CD4-positive, alpha-beta memory T cell (primary cell): ENCODE results near the gene HOXC13. TPM values are rescaled to one million over a fixed set of nuclear protein-coding genes. Genes with fewer than 3 reads are reported as not detected.

ENCODE experiments used
- CTCF ChIA-PET: fragments of 350-600 bp; sonication (Branson Sonifier 250); formaldehyde crosslinking; loops from one replicate; lab custom pipeline; 2021; ENCODE audit warnings: inconsistent platforms; ENCODE audit not compliant: partially characterized antibody; lab: Charles Lee
- POLR2A ChIA-PET: fragments of 350-600 bp; sonication (Branson Sonifier 250); formaldehyde crosslinking; loops from one replicate; lab custom pipeline; 2021; ENCODE audit not compliant: partially characterized antibody; lab: Charles Lee
- DNase-seq, 5 donors: peaks; one replicate each; pipeline versions ENCODE4 v3.0.0 to v3.0.0-alpha.2; 2020 to 2022; ENCODE audit warnings: mixed read lengths in 1 of 5
- H3K27ac ChIP-seq: one replicate; pipeline ENCODE4 v1.7.0; 2013; ENCODE audit warnings: low read depth, low read length
- H3K27me3 ChIP-seq: 2 replicates; pipeline ENCODE4 v1.7.0; 2013; ENCODE audit warnings: mild to moderate bottlenecking, low read length, moderate library complexity; ENCODE audit not compliant: insufficient read depth
- H3K36me3 ChIP-seq: 2 replicates; pipeline ENCODE4 v1.7.0; 2013; ENCODE audit warnings: mild to moderate bottlenecking, low read length, moderate library complexity; ENCODE audit not compliant: insufficient read depth
- H3K4me1 ChIP-seq: 2 replicates; pipeline ENCODE4 v1.7.0; 2013; ENCODE audit warnings: mild to moderate bottlenecking, low read length, moderate library complexity; ENCODE audit not compliant: insufficient read depth
- H3K4me3 ChIP-seq, 2 donors: one replicate each; pipeline ENCODE4 v1.7.0; 2013; ENCODE audit warnings: low read length in 2 of 2, mild to moderate bottlenecking in 1 of 2
- H3K9me3 ChIP-seq, 2 donors: one replicate each; pipeline ENCODE4 v1.7.0; 2013; ENCODE audit warnings: low read length in 2 of 2, control low read depth in 1 of 2; ENCODE audit not compliant: control insufficient read depth in 1 of 2
- H3K27ac Mint-ChIP-seq, 7 donors: one replicate each; pipeline ENCODE4 v1.8.0; 2020 to 2021; ENCODE audit warnings: mixed read lengths in 7 of 7, mild to moderate bottlenecking in 6 of 7, inconsistent platforms in 3 of 7, moderate library complexity in 3 of 7
- H3K27me3 Mint-ChIP-seq, 2 donors: one replicate each; pipeline ENCODE4 v1.8.0; 2020 to 2021; ENCODE audit warnings: mixed read lengths in 2 of 2
- H3K36me3 Mint-ChIP-seq, 2 donors: one replicate each; pipeline ENCODE4 v1.8.0; 2020 to 2021; ENCODE audit warnings: mixed read lengths in 2 of 2, inconsistent platforms in 1 of 2, mild to moderate bottlenecking in 1 of 2
- H3K4me1 Mint-ChIP-seq, 4 donors: one replicate each; pipeline ENCODE4 v1.8.0; 2020 to 2021; ENCODE audit warnings: mixed read lengths in 4 of 4, mild to moderate bottlenecking in 1 of 4
- H3K4me3 Mint-ChIP-seq, 8 donors: one replicate each; pipeline ENCODE4 v1.8.0; 2020 to 2021; ENCODE audit warnings: mixed read lengths in 8 of 8, mild to moderate bottlenecking in 7 of 8, moderate library complexity in 6 of 8, inconsistent platforms in 3 of 8
- H3K9me3 Mint-ChIP-seq, 8 donors: one replicate each; pipeline ENCODE4 v1.8.0; 2020 to 2021; ENCODE audit warnings: mixed read lengths in 8 of 8, mild to moderate bottlenecking in 5 of 8, inconsistent platforms in 3 of 8, moderate library complexity in 1 of 8
- intact Hi-C: fragments of 100-400 bp; cut with micrococcal nuclease; formaldehyde crosslinking; loops from one replicate; pipeline ENCODE4 v1.15.1; 2023
- polyA plus RNA-seq, 2 donors: library from polyadenylated mRNA; unstranded; fragments of 300-500 nt; fragmentation: Illumina TruSeq; gene quantifications; one replicate each; pipeline ENCODE4 v1.2.3, GENCODE V29; 2021
- total RNA-seq, 2 experiments: library from RNA; stranded (reverse); gene quantifications; one replicate each; pipeline ENCODE4 v1.2.3, GENCODE V29; 2021

The HOXC13 gene
- total and polyA plus RNA-seq, 4 experiments from 2014 or later = not detected

DNA sequence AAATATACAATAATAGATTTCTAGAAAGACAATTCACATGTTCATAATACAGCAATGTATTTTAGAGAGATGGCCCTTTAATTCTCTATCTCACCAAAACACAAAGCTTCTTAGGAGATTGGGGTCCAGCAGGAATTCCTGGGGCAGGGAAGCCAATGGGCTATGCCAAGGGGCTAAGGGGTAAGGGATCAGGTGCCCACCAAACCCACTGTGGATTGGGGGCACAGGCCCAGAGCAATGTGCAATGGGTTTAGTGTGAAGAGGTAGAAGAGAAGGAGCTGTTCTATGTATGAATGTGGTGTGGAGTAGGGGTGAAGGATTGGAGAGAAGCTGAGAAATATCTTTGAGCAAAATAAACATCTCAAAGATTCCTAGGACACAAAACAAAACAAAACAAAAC, 2.6 kb downstream of the HOXC13 start:
- peaks cover 68 to 75% of the 10 kb centered on the region in 2 donors for H3K27me3 Mint-ChIP-seq
- peak overlapping the region in 1 of 8 donors; percentile 67 for H3K4me3 Mint-ChIP-seq
- H3K27ac ChIP-seq = no peak overlapping the region
- DNase-seq = no peak
- no peaks in the 10 kb centered on the region for H3K36me3 Mint-ChIP-seq
- H3K27me3 ChIP-seq = peaks cover 67% of the 10 kb centered on the region
- H3K4me1 Mint-ChIP-seq = peaks cover 2 to 16% (median 8%) of the 10 kb centered on the region in 4 donors
- peaks cover 0 to 15% (median 2%) of the 10 kb centered on the region in 8 donors for H3K9me3 Mint-ChIP-seq
- POLR2A ChIA-PET = no interaction called here
- CTCF ChIA-PET = no interaction called here
- peaks cover 4% of the 10 kb centered on the region for H3K4me1 ChIP-seq
- intact Hi-C loops = no loop called here
- no peak overlapping the region for H3K4me3 ChIP-seq
- H3K9me3 ChIP-seq = no peaks in the 10 kb centered on the region
- no peaks in the 10 kb centered on the region for H3K36me3 ChIP-seq
- H3K27ac Mint-ChIP-seq = no peak overlapping the region

DNA sequence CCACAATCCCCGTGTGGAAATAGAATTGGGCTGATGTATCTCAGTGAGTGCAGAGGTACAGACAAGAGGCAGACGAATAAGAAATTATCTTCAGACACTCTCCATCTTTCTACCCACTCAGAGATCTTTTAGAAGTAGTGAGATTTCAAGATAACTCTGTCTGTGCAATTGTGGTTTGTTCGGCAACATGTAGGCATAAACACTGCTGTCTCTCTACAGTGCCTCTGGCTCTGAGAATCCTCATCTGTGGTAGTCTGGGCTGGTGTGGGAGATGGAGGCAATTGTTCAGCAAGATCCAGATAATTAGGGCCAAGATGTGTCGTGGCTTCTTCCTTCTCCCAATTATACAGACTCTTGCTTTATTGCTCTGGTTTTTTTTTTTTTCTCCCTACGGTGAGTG, 3.1 kb downstream of the HOXC13 start:
- Histone ChIP-seq H3K4me1 (peaks cover 4% of the 10 kb centered on the region), H3K4me3 (no peak overlapping the region), H3K27ac (no peak overlapping the region), H3K27me3 (peaks cover 73% of the 10 kb centered on the region), H3K9me3 (no peaks in the 10 kb centered on the region), H3K36me3 (no peaks in the 10 kb centered on the region)
- no peak overlapping the region for H3K27ac Mint-ChIP-seq
- peaks cover 0 to 15% (median 2%) of the 10 kb centered on the region in 8 donors for H3K9me3 Mint-ChIP-seq
- intact Hi-C loops = no loop called here
- H3K4me1 Mint-ChIP-seq = peaks cover 2 to 14% (median 8%) of the 10 kb centered on the region in 4 donors
- H3K27me3 Mint-ChIP-seq = peaks cover 69 to 77% of the 10 kb centered on the region in 2 donors
- DNase-seq = no peak
- POLR2A ChIA-PET = no interaction called here
- no peak overlapping the region for H3K4me3 Mint-ChIP-seq
- CTCF ChIA-PET = no interaction called here
- H3K36me3 Mint-ChIP-seq = no peaks in the 10 kb centered on the region

DNA sequence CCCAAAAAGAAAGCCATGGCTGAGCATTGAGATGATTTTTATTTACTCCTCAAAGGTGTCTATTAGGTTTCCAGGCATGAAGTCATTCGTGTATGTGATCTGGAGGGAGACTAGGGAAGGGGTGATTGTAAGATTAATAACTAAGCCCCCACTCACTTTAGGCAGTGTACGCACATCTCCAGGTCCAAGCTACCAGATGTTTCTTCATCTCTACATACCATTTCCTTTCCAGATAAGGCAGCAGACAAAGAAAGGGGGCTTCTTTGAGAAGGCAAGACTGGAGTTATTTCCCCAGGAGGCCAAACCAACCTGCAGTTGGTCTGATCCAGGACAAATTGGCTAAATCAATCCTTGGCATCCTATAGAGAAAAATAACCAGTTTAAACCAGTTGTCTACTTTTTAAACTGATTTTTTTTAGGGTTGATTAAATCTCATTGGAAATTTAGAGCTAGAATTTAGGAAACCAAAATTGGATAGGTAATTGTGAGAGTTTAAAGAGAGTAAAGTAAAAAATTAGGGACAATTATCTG, 3.9 kb downstream of the HOXC13 start:
- H3K27ac Mint-ChIP-seq = no peak overlapping the region
- no peaks in the 10 kb centered on the region for H3K36me3 Mint-ChIP-seq
- H3K9me3 Mint-ChIP-seq = peaks cover 0 to 15% (median 2%) of the 10 kb centered on the region in 8 donors
- no peaks in the 10 kb centered on the region for H3K9me3 ChIP-seq
- intact Hi-C loops = no loop called here
- H3K4me3 ChIP-seq = no peak overlapping the region
- DNase-seq = no peak
- no peak overlapping the region for H3K27ac ChIP-seq
- H3K27me3 Mint-ChIP-seq = peaks cover 68 to 74% of the 10 kb centered on the region in 2 donors
- H3K27me3 ChIP-seq = peaks cover 70% of the 10 kb centered on the region
- ChIA-PET CTCF (no interaction called here), POLR2A (no interaction called here)
- H3K4me1 Mint-ChIP-seq = peaks cover 2 to 14% (median 4%) of the 10 kb centered on the region in 4 donors
- H3K36me3 ChIP-seq = no peaks in the 10 kb centered on the region
- no peak overlapping the region for H3K4me3 Mint-ChIP-seq
- H3K4me1 ChIP-seq = peaks cover 4% of the 10 kb centered on the region

DNA sequence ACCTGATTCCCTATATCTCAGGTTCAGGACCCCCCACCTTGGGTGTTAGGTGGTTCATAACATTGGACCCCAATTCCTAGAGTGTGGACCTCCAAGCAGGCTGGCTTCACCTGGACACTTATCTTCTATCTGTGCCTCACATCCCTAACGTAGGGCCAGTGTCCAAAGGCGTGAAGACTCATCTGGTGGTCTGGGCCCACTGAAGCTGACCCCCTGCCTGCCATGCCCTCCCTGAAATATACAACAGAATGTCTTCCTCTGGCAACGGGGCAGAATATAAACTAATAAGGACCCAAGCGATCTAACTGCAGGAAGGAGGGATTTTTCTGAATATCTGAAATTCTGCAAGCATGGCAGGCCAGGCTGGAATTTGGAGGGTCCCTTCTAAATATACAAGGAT, 5.6 kb downstream of the HOXC13 start:
- Histone ChIP-seq H3K27me3 (peaks cover 69% of the 10 kb centered on the region), H3K36me3 (no peaks in the 10 kb centered on the region), H3K27ac (no peak overlapping the region), H3K4me3 (no peak overlapping the region), H3K9me3 (no peaks in the 10 kb centered on the region), H3K4me1 (no peaks in the 10 kb centered on the region)
- intact Hi-C loops = no loop called here
- Mint-ChIP-seq H3K4me1 (peaks cover 0 to 7% (median 2%) of the 10 kb centered on the region in 4 donors), H3K27ac (no peak overlapping the region), H3K4me3 (no peak overlapping the region), H3K9me3 (peaks cover 0 to 13% (median 2%) of the 10 kb centered on the region in 8 donors), H3K27me3 (peaks cover 77 to 79% of the 10 kb centered on the region in 2 donors), H3K36me3 (no peaks in the 10 kb centered on the region)
- ChIA-PET CTCF (no interaction called here), POLR2A (no interaction called here)
- DNase-seq = no peak

DNA sequence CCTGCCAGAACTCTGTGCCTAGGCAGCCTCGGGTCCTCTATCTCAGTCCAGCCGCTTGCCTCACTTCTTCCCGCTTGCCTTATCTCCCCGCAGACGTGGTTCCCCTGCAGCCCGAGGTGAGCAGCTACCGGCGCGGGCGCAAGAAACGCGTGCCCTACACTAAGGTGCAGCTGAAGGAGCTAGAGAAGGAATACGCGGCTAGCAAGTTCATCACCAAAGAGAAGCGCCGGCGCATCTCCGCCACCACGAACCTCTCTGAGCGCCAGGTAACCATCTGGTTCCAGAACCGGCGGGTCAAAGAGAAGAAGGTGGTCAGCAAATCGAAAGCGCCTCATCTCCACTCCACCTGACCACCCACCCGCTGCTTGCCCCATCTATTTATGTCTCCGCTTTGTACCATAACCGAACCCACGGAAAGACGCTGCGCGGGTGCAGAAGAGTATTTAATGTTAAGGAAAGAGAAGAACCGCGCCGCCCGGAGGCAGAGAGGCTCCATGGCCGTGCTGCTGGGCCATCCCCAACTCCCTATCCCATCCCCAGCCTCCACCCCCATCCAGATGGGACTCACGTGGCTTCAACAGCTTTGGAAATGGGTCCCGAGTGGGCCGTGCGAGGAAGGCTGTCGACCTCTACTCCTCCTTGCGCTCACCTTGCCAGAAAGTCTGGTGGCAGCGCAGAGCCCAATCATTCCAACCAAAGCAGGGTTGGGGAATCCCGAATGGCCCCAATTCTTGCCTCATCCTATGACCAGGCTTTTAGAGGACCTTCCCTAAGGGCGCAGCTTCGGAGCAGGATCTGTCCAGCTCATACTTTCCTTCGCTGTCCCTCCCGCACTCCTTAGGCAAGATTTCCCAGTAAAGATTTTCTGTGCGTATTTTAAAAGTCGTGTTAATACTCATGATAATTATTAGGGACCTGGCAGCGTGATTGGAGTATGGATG, 6.5 kb downstream of the HOXC13 start:
- intact Hi-C loops = no loop called here
- ChIA-PET CTCF (interaction anchor here (0.7 kb wide), 1 partner anchor 260 kb away, joined by 3 read pairs; no protein-coding TSS in a partner anchor), POLR2A (no interaction called here)

DNA sequence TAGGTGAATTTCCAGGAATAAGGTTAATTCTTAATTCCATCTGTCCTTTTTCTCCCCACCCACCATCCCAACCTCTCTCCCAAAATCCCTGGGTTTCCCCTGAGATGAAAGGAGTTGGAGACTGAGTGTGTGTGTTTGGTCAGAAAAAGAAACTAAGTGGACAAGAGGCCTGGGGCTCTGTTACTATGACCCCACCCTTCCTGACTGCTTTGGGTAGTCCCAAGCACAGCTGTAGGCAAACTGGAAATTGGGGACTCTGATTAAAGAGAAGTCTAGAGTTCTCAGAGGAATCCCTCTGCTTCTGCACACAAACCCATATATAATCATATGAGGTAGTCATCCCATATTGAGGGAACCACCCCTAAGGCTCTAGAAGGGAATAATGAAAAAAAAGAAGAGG, 9.1 kb downstream of the HOXC13 start:
- peaks cover 88% of the 10 kb centered on the region for H3K27me3 ChIP-seq
- H3K36me3 Mint-ChIP-seq = no peaks in the 10 kb centered on the region
- no peaks in the 10 kb centered on the region for H3K9me3 ChIP-seq
- H3K4me3 Mint-ChIP-seq = no peak overlapping the region
- no peaks in the 10 kb centered on the region for H3K36me3 ChIP-seq
- DNase-seq = no peak
- H3K27ac Mint-ChIP-seq = no peak overlapping the region
- H3K27me3 Mint-ChIP-seq = peaks cover 74 to 85% of the 10 kb centered on the region in 2 donors
- H3K4me1 Mint-ChIP-seq = peaks cover 0 to 27% (median 12%) of the 10 kb centered on the region in 4 donors
- ChIA-PET CTCF (no interaction called here), POLR2A (no interaction called here)
- intact Hi-C loops = no loop called here
- no peak overlapping the region for H3K4me3 ChIP-seq
- peaks cover 10% of the 10 kb centered on the region for H3K4me1 ChIP-seq
- H3K27ac ChIP-seq = no peak overlapping the region
- peaks cover 0 to 24% (median 0%) of the 10 kb centered on the region in 8 donors for H3K9me3 Mint-ChIP-seq

More for the DNA sequence above, 6.5 kb downstream of the HOXC13 start:
- H3K9me3 Mint-ChIP-seq = peaks cover 0 to 10% (median 2%) of the 10 kb centered on the region in 8 donors
- H3K27me3 Mint-ChIP-seq = peaks cover 77 to 84% of the 10 kb centered on the region in 2 donors
- Histone ChIP-seq H3K4me3 (no peak overlapping the region), H3K27me3 (peaks cover 73% of the 10 kb centered on the region), H3K4me1 (no peaks in the 10 kb centered on the region), H3K36me3 (no peaks in the 10 kb centered on the region), H3K27ac (no peak overlapping the region), H3K9me3 (no peaks in the 10 kb centered on the region)
- H3K4me3 Mint-ChIP-seq = peak overlapping the region in 1 of 8 donors; percentile 29
- H3K27ac Mint-ChIP-seq = peak overlapping the region in 2 of 7 donors; percentile 10 to 63
- H3K36me3 Mint-ChIP-seq = no peaks in the 10 kb centered on the region
- H3K4me1 Mint-ChIP-seq = peaks cover under 1 to 7% (median 3%) of the 10 kb centered on the region in 4 donors
- no peak for DNase-seq
